GM12801 (cell line): ENCODE measurements around the gene SDF4.

Experiments used
- TF ChIP-seq, protein P1 (sequence below): IDR thresholded peaks from one replicate; pipeline ENCODE4 v1.5.1; 2011; ENCODE audit warnings: control low read depth; ENCODE audit not compliant: insufficient read length; ENCODE audit errors: extremely low read depth

Gene SDF4

DNA sequence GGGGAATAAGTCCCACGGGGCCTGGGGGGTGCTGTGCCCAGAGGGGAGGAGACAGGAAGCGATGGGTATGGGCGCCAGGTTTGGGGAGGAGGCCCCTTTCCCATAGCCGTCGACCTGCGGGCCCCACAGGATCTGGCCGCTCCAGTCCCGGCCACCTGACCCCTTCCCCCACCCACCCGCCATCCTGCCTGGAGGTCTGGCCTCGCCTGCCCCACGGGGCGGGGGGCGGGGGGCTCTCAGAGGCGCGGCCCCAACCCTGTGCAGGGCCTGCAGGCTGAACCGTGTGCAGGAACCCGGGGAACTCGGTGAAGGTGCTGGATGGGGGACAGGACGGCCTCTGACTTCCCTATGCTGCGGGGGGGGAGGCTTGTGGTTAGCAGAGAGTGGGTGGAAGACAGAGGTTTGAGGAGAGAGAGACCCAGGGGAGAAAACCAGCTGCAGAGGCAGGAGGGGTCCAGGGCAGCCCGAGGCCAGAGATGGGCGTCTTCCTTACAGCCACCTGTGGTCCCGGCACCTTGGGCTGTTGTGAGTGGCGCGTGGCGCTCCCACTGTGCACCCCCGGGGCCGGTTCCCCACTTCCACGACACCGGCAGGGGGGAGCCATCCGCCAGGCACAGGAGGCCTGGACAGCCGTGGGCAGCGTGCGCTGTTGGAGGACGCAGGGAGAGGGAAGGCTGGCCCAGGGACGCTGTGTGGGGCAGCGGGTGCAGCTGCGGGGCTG is 22.9 kb downstream of the SDF4 start:
- TF ChIP-seq, protein P1, sequence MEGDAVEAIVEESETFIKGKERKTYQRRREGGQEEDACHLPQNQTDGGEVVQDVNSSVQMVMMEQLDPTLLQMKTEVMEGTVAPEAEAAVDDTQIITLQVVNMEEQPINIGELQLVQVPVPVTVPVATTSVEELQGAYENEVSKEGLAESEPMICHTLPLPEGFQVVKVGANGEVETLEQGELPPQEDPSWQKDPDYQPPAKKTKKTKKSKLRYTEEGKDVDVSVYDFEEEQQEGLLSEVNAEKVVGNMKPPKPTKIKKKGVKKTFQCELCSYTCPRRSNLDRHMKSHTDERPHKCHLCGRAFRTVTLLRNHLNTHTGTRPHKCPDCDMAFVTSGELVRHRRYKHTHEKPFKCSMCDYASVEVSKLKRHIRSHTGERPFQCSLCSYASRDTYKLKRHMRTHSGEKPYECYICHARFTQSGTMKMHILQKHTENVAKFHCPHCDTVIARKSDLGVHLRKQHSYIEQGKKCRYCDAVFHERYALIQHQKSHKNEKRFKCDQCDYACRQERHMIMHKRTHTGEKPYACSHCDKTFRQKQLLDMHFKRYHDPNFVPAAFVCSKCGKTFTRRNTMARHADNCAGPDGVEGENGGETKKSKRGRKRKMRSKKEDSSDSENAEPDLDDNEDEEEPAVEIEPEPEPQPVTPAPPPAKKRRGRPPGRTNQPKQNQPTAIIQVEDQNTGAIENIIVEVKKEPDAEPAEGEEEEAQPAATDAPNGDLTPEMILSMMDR = no peak

DNA sequence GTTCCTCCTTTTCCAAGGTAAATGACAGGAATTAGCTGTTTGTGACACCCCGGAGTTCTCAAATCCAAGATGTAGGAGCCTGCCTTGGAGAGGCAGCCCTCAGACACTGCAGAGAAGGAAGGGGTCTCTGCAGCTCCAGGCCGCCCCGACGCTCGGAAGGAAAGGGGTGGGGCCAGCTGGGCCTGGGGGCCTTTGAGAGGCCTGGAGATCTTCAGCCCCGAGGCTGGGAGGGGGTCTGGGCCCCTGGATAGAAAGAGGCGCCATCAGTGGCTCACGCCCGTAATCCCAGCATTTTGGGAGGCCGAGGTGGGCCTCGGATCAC is 24.3 kb downstream of the SDF4 start:
- TF ChIP-seq, protein P1 = no peak

DNA sequence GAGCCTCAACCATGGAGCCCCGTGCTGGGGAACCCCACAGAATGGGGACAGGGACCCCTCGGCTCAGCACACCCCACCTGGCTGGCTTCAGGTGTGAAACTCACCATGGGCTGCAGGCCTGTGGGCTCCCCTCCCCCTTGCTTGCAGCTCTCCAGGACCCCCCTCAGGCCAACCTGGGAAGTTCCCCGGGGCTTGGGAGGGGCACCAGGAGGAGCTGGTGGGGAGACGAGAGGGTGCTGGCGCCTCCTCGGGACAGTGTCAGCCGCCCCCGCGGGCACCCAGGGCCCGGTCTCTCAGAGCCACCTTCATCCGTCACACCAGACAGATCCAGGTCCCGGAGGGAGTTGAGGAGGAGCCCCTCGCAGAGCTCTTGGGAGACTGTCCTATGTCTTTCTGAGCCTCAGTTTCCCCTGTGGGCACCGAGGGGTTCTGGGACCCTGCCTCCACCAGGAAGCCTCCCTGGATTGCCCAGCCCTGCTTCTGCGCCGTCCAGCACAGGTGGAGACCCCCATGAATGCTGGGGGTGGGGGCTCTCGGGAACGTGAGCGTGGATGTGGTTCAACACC is 24.8 kb downstream of the SDF4 start:
- TF ChIP-seq, protein P1 = no peak

DNA sequence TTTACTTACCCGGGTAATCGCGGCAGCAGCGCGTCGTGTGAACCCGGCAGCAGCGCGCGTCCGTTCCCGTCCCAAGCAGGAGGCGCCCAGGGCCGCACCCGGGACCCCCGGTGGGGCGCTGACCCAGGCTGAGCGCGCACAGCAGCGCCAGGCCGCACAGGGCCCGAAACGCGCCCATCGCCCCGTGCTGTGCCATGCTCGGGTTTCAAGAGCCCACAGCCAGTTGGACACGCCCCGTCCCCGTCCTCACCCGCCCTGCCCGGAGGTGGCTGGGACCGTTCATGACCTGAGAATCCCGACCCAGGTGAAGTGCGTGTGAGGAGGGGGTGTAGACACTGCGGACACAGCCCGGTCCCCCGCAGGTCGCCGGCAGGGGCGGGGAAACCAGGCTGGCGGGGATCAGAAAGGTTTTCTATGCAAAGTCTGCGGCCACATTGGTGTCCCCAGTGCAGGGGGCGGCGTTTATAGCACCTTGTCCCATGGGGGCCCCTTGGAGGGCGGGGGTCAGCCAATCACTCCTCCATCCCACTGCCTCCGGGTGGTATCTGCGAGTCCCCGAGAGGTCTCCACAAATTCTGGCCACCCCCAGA is 25.3 kb downstream of the SDF4 start, which contains the start of gene TNFRSF18:
TNFRSF18 (minus strand) TSS at position 217 of the 590 bp plus-strand sequence; CDS start at position 196, 21 bp downstream.
- TF ChIP-seq, protein P1 = no peak

DNA sequence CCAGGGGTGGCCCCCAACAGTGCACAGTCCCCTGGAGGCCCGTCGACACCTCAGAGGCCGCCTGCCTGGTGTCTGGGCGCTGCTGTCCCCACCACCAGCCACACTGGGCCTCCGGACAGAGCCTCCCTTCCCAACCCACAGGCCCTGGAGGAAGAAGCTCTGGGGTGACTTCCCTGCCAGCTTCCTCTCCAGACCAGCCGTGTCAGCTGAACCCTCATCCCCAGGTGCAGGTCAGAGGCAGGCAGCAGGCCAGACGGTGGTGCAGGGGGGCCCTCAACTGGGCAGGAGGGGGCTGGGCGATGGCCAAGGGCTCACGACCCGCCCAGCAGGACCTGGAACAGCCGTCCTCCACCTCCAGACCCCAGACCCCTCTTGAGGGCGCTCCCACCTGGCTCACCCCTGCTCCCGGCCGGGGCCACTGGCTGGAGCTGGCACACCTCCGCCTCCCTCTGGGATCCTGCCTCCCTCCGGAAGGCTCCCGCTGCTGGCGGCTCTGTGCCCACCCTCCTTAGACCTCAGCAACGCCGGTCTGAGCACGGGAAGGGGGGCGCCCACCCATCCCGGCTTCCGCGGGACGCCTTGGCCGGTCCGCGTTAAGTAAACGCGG is 25.9 kb downstream of the SDF4 start:
- TF ChIP-seq, protein P1 = no peak

DNA sequence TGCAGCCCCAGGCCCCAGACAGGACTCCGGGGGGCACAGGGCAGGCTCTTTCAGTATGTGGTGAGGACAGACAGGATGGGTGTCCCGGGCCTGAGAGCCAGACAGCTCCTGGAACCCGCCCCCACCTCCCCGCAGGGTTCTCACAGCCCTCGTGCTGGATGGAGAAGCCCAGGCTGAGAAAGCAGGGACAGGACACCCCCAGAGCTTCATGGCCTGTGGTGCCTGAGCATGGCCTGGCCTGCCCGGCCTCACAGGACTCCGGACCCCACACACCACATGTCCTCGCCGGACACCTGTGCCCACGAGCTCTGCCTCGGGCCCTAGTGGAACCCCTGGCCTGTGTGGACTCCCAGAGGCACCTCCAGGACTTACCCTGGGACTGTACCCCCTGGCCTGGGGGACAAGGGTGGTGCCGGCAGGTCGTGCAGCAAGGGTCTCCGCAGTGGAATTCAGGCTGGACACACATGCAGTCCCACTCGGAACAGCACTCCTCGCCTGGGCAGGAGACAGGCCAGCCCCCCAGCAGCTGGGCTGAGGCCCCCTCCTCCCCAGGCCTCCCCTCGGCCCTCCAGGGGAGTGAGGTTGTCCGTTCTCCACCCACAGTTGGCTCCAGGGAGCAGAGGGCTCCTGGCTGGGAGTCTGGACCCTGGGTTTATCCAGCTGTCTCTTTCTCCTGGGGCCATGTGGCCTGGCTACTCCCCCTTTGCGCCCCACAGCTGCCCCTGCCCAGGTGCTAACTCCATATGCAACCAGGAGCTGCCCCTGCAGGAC is 26.6 kb downstream of the SDF4 start:
- TF ChIP-seq, protein P1 = no peak

DNA sequence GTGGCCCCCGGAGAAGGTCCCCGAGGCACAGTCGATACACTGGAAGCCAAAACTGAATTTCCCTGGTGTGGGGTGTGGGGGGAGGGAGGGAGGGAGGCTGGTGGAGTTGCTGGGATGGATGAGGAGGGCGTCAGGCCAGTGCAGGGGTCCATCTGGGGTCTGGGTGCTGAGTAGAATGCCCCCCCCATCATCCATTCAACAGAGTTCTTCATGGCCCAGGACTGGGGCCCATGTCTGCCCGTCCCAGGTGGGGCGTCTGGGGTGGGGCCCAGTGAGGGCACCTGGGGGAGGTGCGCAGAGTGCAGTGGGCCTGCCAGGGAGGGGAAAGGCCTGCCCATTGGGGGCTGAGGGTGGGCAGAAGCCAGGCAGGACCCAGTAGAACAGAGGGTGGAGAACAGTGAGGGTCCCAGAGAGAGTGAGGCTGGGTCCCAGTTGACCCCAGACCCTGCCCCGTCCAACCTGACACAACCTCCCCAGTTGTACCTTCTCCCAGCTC is 27.3 kb downstream of the SDF4 start:
- TF ChIP-seq, protein P1 = no peak
